T-helper 1 cell treated with Interleukin-12 subunit alpha and Interleukin-12 subunit beta and Interleukin-4 antibody, amounts not matched to agents 30 μg/mL and 1 μg/mL, for 36 hours (primary cell): ENCODE results near the gene ARAP3.

ENCODE experiments used
- H3K27ac Mint-ChIP-seq: one replicate; pipeline ENCODE4 v1.8.0; 2021; ENCODE audit warnings: mild to moderate bottlenecking, mixed read lengths
- H3K27me3 Mint-ChIP-seq: one replicate; pipeline ENCODE4 v1.8.0; 2021; ENCODE audit warnings: low read depth, mixed read lengths
- H3K36me3 Mint-ChIP-seq: one replicate; pipeline ENCODE4 v1.8.0; 2021; ENCODE audit warnings: low read depth, mixed read lengths
- H3K4me1 Mint-ChIP-seq: one replicate; pipeline ENCODE4 v1.8.0; 2021; ENCODE audit warnings: low read depth, mixed read lengths
- H3K4me3 Mint-ChIP-seq: one replicate; pipeline ENCODE4 v1.8.0; 2021; ENCODE audit warnings: mild to moderate bottlenecking, moderate library complexity, mixed read lengths
- H3K9me3 Mint-ChIP-seq: one replicate; pipeline ENCODE4 v1.8.0; 2021; ENCODE audit warnings: mixed read lengths

ARAP3 gene

GRCh38 chr5:141665995-141666940 lies 15.8 kb downstream of the ARAP3 start:
- no peak overlapping the region for H3K4me3 Mint-ChIP-seq
- no peaks in the 10 kb centered on the region for H3K36me3 Mint-ChIP-seq
- no peak overlapping the region for H3K27ac Mint-ChIP-seq
- H3K27me3 Mint-ChIP-seq, result no peaks in the 10 kb centered on the region
- H3K4me1 Mint-ChIP-seq, result peaks cover 4% of the 10 kb centered on the region
- H3K9me3 Mint-ChIP-seq, result no peaks in the 10 kb centered on the region

DNA sequence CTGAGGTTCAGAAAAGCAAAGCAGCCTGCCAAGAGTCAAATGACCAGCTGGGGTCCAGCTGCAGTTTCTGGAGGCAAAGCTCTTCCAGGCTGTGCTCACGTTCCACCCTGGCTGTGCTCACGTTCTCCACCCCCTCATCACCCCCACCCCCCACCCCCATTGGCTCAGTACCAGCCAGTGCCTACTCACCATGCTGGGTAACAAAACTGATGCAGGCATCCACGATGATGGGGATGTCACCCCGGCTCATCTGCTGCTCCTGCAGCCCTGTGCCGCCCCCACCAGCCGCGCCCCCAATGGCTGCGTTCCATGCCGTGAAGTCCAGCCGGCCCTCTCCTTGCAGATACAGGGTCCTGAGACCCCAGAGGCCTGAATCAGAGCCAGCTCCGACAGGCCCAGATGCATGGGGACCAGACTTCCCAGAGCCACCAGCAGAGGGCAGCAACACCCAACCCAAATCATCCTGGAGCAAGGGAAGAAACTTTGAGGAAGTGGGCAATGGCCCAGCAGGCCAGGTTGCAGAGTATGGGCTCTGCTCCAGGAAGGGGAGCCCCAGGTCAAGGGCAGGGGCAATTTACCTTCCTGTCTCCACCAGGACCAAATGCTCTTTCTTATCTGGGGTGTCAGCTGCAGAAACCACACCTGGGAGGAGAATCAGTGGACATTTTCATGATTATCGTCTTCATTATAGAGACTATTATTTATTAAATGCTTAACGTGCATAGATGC lies 17.1 kb downstream of the ARAP3 start:
- Mint-ChIP-seq H3K9me3 (no peaks in the 10 kb centered on the region), H3K4me1 (peaks cover 4% of the 10 kb centered on the region), H3K27me3 (no peaks in the 10 kb centered on the region), H3K4me3 (no peak overlapping the region), H3K36me3 (no peaks in the 10 kb centered on the region), H3K27ac (no peak overlapping the region)

DNA sequence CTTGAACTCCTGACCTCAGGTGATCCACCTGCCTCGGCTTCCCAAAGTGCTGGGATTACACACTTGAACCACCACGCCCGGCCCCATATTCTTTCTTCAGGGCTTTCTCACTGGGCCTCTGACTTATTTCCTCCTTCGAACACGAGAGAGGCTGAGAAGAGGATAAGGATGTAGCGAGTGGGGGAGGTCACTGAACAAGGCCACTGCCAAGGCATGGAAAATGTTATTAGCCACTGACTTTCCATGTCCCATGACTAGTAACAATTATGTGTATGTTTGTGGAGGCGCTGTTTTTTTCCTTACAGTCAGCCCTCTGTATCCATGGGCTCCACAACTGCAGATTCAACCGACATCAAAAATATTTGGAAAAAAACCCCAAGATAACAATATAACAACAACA lies 18.5 kb downstream of the ARAP3 start:
- Mint-ChIP-seq H3K9me3 (no peaks in the 10 kb centered on the region), H3K36me3 (no peaks in the 10 kb centered on the region), H3K4me3 (no peak overlapping the region), H3K27ac (no peak overlapping the region), H3K27me3 (peaks cover 3% of the 10 kb centered on the region), H3K4me1 (peaks cover 4% of the 10 kb centered on the region)

- peaks cover 4% of the 10 kb centered on the region for H3K4me1 Mint-ChIP-seq
- H3K4me3 Mint-ChIP-seq, result no peak overlapping the region
- peaks cover 5% of the 10 kb centered on the region for H3K36me3 Mint-ChIP-seq
- no peaks in the 10 kb centered on the region for H3K9me3 Mint-ChIP-seq
- peaks cover 3% of the 10 kb centered on the region for H3K27me3 Mint-ChIP-seq
- no peak overlapping the region for H3K27ac Mint-ChIP-seq
These were observed 20.0 kb downstream of the ARAP3 start for GRCh38 chr5:141662028-141662427.

GRCh38 chr5:141657937-141658545 lies 24.0 kb downstream of the ARAP3 start:
- no peak overlapping the region for H3K27ac Mint-ChIP-seq
- peaks cover 8% of the 10 kb centered on the region for H3K36me3 Mint-ChIP-seq
- no peaks in the 10 kb centered on the region for H3K9me3 Mint-ChIP-seq
- H3K4me3 Mint-ChIP-seq, result no peak overlapping the region
- no peaks in the 10 kb centered on the region for H3K4me1 Mint-ChIP-seq
- peaks cover 6% of the 10 kb centered on the region for H3K27me3 Mint-ChIP-seq

DNA sequence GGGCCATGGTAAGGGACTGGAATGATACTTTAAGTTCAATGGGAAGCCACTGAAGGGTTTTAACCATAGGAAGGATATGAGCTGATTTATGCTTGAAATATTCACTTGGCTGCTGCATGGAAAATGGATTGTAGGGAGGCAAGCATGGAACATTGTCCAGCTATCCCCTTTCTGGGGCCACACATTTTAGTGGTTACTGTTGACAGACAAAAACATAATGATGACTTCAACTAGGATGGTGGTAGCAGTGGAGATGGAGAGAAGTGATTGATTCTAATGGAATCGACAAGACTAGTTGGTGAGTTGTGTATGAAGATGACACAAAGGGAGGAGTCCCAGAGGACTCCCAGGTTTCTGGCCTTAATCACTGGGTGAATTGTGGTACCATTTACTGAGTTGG lies 24.6 kb downstream of the ARAP3 start:
- H3K4me1 Mint-ChIP-seq, result no peaks in the 10 kb centered on the region
- peaks cover 8% of the 10 kb centered on the region for H3K36me3 Mint-ChIP-seq
- H3K9me3 Mint-ChIP-seq, result no peaks in the 10 kb centered on the region
- H3K27me3 Mint-ChIP-seq, result peaks cover 6% of the 10 kb centered on the region
- no peak overlapping the region for H3K27ac Mint-ChIP-seq
- no peak overlapping the region for H3K4me3 Mint-ChIP-seq

DNA sequence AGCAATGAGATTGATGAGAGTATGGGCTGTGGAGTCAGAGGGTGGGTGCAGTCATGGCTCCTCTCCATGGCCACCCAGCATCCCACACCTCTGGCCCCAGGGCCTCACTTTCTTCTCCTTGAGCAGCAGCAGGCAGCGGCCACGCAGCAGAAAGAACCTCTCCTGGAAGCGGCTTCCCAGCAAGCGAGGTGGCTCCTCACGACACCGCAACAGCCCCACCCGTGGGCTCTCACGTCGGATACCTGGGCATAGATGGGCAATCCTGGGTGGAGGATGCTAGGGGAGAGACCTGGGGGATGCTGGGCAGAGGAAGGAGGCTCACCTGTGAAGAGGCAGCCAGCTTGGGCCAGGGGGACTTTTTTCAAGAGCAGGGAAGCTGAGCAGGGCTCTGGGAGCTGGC lies 25.6 kb downstream of the ARAP3 start:
- Mint-ChIP-seq H3K27ac (no peak overlapping the region), H3K4me1 (peaks cover 5% of the 10 kb centered on the region), H3K4me3 (no peak overlapping the region), H3K9me3 (no peaks in the 10 kb centered on the region), H3K36me3 (peaks cover 8% of the 10 kb centered on the region), H3K27me3 (peaks cover 9% of the 10 kb centered on the region)

- H3K4me1 Mint-ChIP-seq, result peaks cover 10% of the 10 kb centered on the region
- no peak overlapping the region for H3K27ac Mint-ChIP-seq
- H3K36me3 Mint-ChIP-seq, result peaks cover 8% of the 10 kb centered on the region
- H3K4me3 Mint-ChIP-seq, result no peak overlapping the region
- H3K9me3 Mint-ChIP-seq, result no peaks in the 10 kb centered on the region
- peaks cover 9% of the 10 kb centered on the region for H3K27me3 Mint-ChIP-seq
These were observed 27.0 kb downstream of the ARAP3 start for GRCh38 chr5:141655020-141655419.

DNA sequence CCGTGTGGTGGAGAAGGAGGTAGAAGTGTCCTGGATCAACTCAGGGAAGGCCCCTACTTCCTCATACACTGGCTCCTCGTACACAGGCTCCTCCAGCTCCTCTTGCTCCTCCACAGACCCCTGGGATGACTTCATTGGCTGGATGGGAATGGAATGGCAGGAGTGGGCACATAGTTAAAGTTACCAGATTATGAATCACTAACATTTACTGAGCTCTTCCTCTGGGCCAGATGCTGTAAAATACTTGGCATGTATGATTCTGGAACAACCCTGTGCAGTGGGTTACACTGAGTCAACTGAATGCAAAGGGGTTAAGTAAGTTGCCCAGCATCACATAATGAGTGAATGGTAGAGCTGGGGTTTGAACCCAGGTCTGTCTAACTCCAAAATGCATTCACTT lies 27.7 kb downstream of the ARAP3 start:
- H3K4me1 Mint-ChIP-seq, result peaks cover 14% of the 10 kb centered on the region
- H3K27ac Mint-ChIP-seq, result no peak overlapping the region

DNA sequence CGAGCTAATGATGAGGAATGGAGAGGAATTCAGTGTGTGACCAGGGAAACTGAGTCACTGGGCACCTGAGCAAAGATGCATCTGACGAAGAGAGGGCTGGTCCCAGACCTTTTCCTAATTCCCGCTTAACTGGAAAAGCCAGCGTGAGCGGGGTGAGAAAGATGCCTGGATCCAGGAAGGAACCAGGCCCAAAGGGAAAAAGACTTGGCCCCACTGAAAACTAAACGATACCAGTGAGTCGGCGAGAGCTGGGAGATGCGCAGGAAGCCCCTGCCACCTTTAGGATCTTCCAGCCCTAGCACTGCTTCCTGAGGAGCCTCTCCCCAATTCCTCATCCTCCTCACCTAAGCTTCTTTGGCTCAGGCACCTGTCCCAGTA lies 30.3 kb downstream of the ARAP3 start:
- peaks cover 6% of the 10 kb centered on the region for H3K27me3 Mint-ChIP-seq
- H3K27ac Mint-ChIP-seq, result peak overlapping the region; percentile 79
- H3K4me1 Mint-ChIP-seq, result peaks cover 22% of the 10 kb centered on the region
- peak overlapping the region; percentile 97 for H3K4me3 Mint-ChIP-seq
- H3K36me3 Mint-ChIP-seq, result peaks cover 3% of the 10 kb centered on the region
- H3K9me3 Mint-ChIP-seq, result no peaks in the 10 kb centered on the region

More for the DNA sequence above, 27.7 kb downstream of the ARAP3 start:
- Mint-ChIP-seq H3K9me3 (no peaks in the 10 kb centered on the region), H3K4me3 (no peak overlapping the region), H3K27me3 (peaks cover 8% of the 10 kb centered on the region), H3K36me3 (peaks cover 8% of the 10 kb centered on the region)

DNA sequence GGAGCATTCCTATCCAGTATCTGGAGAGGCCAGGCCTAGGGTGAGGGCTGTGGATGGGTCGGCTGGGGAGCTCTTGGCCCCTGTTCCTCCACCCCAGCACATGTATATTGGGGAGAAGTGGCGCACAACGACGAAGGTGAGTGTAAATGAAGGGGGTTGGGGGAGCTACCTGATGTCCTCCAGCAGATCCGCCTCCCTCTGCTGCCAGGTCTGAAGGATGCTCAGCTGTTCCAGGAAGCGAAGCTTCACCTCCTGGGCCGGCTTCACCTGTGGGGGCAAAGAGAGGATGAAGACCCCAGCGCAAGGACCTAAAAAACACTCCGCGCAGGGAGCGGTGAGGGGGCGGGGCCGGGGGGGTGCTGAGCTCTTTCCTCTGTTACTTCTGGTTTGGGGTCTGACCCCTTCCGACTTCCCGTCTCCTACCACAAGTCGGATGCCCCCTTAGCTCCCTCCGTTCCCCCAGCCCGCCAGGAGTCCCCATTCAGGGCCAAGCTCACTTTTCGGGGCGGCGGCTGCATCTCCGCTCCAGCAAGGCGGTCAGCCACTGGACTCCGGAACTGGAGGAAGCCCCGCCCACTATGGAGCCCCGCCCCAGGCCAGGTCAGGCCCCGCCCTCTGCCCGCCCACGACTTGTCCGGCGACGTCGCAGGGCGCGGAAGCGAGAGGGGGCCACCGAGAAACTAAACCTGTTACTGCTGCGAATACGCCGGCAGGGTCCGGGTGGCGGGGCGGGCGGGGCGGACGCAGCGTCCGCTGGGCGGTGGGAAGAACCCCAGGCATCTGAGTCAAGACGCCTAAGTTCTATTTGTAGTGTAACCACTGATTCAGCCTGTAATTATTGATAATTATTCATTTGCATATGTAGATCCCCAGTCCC lies 30.9 kb downstream of the ARAP3 start, which contains the start of gene FCHSD1:
FCHSD1 (minus strand) TSS at position 568 of the 877 bp plus-strand sequence; CDS start at position 518, 50 bp downstream.
- peak within 1 kb of the TSS; percentile 93 for H3K27ac Mint-ChIP-seq
- peaks cover 22% of the 10 kb centered on the region for H3K4me1 Mint-ChIP-seq
- H3K36me3 Mint-ChIP-seq, result peaks cover 5% of the 10 kb centered on the region
- peak within 1 kb of the TSS; percentile 97 for H3K4me3 Mint-ChIP-seq
- no peaks in the 10 kb centered on the region for H3K9me3 Mint-ChIP-seq
- peaks cover 5% of the 10 kb centered on the region for H3K27me3 Mint-ChIP-seq

GRCh38 chr5:141649972-141650371 lies 32.1 kb downstream of the ARAP3 start:
- Mint-ChIP-seq H3K36me3 (peaks cover 11% of the 10 kb centered on the region), H3K4me1 (peaks cover 24% of the 10 kb centered on the region), H3K4me3 (peak overlapping the region; percentile 97), H3K27me3 (peaks cover 3% of the 10 kb centered on the region), H3K9me3 (no peaks in the 10 kb centered on the region), H3K27ac (no peak overlapping the region)

GRCh38 chr5:141649056-141649688 lies 32.9 kb downstream of the ARAP3 start:
- Mint-ChIP-seq H3K36me3 (peaks cover 13% of the 10 kb centered on the region), H3K27me3 (peaks cover 3% of the 10 kb centered on the region), H3K4me1 (peaks cover 25% of the 10 kb centered on the region), H3K9me3 (no peaks in the 10 kb centered on the region), H3K27ac (no peak overlapping the region), H3K4me3 (no peak overlapping the region)
